Esophagus squamous epithelium (tissue), 4 donors: ENCODE results near the gene MORN1.

Experiments
- POLR2A ChIP-seq, 4 donors: fragments of 450-650 bp; IDR thresholded peaks; one replicate each; pipeline ENCODE4 v1.6.1; 2017; ENCODE audit warnings: antibody characterized with exemption in 4 of 4, mild to moderate bottlenecking in 4 of 4, moderate library complexity in 3 of 4
- TF ChIP-seq, protein P1 (sequence below), 6 experiments: fragments of 450-650 bp in 4 of 6; fragments of 200-600 bp in 2 of 6; sonication (generic) in 2 of 6; IDR thresholded peaks; one replicate each; pipeline ENCODE4 v1.5.1; 2016 to 2019; ENCODE audit warnings: antibody characterized with exemption in 6 of 6, mild to moderate bottlenecking in 4 of 6, moderate library complexity in 4 of 6

DNA sequence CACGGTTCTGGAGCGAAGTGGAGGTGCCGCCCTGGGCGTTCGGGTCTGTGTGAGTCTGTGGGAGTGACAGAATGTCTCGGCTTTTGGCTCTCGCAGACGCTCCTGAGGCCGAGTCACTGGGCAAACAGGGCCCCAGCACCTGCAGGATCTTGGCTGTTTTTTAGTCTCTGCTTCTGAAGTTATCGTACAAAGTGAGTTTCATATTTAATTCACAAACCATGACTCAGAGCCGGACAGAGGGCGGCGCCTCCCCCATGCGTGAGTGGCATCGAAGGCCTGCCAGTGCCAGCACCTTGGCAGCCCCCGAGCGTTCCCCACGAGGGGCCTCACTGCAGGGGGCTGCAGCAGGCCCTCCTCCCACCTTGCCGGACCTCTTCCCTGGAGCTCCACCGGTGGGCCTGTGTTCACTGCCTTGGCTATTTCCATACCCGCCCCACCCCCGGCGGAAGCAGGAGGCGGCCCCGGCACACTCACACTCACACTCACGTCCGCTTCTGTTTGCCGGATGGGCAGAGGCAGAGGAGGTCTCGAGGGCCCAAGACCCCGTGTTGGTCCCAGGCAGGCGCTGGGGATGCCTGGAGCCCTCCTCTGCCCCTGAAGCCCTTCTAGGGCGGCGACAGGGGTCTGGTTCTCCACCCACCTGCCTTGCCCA, 56.3 kb downstream of the MORN1 start:
- no peak for TF ChIP-seq POLR2A (IDR thresholded peaks at IDR 0.05)
- TF ChIP-seq, protein P1, sequence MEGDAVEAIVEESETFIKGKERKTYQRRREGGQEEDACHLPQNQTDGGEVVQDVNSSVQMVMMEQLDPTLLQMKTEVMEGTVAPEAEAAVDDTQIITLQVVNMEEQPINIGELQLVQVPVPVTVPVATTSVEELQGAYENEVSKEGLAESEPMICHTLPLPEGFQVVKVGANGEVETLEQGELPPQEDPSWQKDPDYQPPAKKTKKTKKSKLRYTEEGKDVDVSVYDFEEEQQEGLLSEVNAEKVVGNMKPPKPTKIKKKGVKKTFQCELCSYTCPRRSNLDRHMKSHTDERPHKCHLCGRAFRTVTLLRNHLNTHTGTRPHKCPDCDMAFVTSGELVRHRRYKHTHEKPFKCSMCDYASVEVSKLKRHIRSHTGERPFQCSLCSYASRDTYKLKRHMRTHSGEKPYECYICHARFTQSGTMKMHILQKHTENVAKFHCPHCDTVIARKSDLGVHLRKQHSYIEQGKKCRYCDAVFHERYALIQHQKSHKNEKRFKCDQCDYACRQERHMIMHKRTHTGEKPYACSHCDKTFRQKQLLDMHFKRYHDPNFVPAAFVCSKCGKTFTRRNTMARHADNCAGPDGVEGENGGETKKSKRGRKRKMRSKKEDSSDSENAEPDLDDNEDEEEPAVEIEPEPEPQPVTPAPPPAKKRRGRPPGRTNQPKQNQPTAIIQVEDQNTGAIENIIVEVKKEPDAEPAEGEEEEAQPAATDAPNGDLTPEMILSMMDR (IDR thresholded peaks at IDR 0.05), result no peak
